NCI-H2227 treated with DMSO at 0.1 percent for 48 hours (cell line): ENCODE measurements around the gene SMARCD2.
"Not testable (repeated sequence)": the region's sequence is repeated elsewhere in the genome, so short reads cannot be mapped to it uniquely, and the experiment has no call there.

Source experiments
- DNase-seq: peaks from one replicate; lab custom pipeline; 2025; lab: John Stamatoyannopoulos, UW

Gene SMARCD2

DNA sequence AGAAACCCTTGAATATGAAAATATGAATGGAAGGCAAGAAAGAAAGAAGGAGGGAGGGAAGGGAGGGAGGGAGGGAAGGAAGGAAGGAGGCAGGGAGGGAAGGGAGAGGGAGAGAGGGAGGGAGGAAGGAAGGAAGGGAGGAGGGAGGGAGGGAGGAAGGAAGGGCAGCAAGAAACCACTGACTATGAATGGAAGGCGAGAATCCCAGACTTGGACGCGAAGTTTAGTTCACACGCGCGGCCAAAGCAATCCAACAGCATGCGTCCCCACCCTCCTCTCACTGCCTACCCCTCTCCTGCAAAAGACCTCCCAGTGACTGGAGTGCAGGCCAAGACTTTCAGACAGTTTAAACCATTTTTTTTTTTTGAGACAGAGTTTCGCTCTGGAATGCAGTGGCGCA, 7.9 kb upstream of the SMARCD2 start:
- no peak for DNase-seq

DNA sequence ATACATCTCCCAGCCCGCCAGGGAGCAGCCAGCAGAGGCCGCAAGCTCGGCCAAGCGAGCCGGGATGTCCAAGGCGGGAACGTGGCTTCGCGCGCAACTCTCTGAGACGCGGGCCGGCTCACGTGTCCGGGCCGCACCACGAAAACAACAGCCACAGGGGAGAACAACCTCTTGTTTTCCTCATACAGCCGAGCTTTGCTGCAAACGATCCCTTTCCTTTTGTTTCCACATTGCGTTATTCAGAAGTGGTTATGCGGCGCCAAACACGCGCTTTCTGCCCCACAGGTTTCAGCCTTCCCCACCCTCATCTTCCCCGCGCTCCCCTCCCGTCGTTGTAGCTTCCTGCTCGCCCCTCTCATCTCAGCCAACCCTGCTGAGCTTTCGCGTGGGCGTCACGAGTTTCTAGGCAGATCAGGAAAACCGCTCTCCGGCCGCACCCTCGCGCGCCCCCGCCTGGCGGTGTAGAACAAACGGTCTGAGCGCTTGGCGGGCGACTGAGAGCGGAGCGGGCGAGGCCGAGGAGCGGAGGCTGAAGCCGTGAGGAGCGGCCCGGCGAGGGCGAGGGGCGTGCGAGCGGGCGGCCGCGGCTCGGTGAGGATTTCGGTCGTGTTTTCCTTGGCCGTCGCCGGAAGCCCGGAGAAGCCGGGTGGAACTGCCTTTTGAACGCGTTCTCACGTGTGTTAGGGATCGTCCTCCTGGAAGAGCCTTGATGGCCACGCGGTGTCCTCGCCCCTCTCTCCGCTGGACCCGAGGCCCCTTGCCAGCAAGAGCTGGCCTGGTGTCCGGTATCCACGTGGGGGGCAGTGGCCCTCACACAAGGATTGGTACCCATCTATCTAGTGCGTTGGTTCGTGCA, 6.6 kb upstream of the SMARCD2 start:
- DNase-seq, result no peak

DNA sequence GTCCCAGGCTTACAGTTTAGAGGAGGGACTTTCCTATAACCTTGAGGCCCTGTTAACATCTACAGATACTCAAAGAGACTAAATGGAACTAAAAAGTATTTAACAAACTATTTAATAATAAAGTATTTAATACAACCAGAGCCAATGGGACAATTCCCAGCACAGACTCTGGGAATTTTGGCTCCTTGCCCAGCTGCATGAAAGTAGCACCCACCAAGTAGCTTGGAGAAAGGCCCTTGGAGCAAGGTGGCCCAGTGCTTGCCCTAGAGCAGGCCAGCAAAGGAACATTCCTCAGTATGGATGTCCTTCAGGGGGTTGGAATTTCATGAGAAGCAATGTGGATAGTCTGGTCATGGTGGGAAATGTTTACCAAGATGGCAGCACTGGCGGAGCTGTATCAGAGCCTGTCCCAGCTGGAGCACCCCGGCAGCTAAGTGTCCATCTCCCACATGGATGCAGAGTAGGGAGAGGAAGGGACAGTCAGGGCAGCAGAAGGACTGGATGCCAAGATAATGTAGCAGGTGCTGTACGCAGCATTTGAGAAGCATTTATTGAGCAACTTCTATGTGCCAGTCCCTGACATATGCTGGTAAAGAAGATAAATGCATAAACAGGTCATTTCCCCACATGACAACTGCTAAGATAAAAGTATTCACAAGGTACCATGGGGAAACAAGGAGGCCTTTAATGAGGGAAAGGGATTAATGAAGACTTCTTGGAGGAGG, 5.2 kb upstream of the SMARCD2 start:
- no peak for DNase-seq

DNA sequence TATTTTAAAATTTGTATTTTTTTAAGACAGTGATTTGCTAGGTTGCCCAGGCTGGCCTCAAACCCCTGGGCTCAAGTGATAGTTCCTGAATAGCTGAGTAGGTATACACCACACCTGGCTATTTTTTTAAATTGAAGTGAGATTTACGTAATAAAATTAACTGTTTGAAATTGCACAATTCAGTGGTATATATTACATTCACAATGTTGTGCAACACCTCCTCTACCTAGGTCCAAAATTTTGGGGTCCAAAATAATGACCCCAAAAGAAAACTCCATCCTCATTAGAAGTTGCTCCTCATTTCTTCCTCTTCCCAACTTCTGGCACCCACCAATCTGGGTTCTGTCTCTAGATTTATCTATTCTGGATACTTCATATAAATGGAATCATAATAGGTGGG, 3.0 kb upstream of the SMARCD2 start:
- DNase-seq, result no peak

DNA sequence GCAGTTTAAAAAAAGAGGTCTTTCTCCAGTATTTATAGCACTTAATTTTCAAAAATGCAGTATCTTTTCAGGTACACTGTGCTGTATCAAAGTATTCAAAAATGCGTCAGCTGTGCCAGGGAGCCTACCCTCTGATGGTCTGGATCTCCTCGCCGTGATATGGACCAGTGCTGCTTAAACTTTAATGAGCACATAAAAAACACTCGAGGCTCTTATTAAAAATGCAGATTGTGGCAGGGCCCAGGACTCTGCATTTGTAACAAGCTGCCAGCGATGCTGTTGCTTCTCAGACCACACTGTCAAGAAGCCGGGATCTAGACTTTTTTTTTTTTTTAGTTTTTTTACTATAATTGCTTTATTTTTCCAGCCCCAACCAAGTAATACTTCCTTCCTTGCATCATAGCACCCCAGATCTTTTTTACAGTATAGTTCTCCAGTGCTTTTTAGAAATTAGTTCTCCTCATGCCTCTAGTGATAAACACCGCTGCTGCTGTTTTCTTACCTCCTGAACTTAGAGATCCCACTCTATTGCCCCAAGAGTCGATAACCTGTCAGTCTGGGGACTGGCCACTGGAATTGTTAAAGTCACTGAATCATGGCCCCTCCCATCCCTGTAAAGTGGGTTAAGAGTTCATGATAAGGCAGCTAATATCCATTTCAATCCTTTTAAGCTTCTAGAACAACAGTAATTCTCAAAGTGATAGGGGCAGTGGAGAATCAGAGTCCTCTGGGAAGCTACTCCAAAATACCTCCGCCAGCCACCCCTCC, 1.6 kb upstream of the SMARCD2 start:
- no peak for DNase-seq

DNA sequence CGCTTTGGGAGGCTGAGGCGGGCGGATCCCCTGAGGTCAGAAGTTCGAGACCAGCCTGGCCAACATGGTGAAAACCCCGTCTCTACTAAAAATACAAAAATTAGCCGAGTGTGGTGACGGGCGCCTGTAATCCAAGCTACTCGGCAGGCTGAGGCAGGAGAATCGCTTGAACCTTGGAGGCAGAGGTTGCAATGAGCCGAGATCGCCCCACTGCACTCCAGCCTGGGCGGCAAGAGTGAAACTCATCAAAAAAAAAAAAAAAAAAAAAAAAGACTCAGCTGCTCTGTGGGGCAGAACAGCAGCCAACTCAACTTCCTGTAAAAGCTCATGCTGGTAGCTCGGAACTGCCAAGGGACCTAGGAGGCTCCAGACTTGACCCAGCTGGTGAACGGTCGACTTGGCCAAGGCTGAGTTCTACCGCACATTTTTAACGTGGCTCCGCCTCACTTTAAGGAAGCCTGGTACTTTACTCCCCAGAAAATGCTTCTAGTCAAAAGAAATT, 953 bp upstream of the SMARCD2 start:
- DNase-seq, result not testable (repeated sequence)

DNA sequence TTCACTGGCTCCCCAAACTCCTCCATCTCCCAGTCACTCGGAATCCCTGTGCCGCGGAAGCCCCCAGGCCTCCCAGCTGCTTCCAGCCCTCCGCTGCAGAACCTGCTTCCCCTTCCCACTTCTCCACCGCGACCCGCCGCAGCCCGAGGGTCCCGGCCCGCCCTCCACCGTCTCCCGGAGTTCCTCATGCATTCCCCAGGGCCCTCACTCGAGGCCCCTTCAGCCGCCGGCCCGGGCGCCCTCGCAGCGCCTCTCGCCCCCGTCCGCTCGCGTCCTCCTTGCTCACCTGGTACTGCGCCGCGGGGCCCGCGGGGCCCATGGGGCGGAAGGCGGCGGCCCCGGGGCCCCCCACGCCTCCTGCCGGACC, 329 bp downstream of the SMARCD2 start:
- DNase-seq, result no peak

DNA sequence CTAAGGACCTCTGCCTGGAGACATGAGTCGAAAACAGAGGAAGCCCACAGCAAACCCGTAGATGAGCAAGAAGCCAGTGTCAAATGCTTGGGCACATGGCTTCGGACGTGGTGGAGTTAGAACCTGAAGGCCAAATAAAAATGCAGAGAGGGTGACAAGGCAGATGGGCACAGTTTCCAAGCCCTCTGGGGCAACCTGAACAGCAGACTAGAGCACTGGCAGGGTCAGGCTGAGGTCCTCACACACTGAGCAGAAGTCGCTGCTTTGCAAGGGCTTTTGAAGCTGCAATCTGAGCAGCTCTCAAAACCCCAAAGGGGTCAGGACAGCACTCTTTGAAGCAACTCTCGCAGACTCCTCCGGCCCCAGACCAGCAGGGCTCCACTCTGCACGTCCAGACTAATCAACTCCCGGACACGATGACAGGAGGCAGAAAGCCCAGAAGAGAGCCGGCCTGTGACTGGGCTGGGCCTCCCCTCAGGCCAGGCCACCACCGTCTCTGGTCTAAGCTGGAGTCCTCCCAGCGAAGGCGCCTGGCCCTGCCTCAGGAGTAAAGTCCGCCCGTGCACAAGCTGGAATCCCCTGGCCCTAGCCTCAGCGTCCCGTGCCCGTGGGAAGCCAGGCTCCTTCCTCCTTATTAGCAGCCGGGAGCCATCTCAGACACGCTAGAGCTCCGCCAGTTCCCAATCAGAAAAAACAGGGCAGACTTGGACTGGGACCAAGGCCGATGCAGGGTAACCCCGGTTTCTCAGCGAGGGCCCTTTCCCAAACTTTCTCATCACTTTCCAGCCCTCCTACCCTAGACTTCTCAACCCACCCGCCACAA, 924 bp downstream of the SMARCD2 start:
- DNase-seq, result no peak

DNA sequence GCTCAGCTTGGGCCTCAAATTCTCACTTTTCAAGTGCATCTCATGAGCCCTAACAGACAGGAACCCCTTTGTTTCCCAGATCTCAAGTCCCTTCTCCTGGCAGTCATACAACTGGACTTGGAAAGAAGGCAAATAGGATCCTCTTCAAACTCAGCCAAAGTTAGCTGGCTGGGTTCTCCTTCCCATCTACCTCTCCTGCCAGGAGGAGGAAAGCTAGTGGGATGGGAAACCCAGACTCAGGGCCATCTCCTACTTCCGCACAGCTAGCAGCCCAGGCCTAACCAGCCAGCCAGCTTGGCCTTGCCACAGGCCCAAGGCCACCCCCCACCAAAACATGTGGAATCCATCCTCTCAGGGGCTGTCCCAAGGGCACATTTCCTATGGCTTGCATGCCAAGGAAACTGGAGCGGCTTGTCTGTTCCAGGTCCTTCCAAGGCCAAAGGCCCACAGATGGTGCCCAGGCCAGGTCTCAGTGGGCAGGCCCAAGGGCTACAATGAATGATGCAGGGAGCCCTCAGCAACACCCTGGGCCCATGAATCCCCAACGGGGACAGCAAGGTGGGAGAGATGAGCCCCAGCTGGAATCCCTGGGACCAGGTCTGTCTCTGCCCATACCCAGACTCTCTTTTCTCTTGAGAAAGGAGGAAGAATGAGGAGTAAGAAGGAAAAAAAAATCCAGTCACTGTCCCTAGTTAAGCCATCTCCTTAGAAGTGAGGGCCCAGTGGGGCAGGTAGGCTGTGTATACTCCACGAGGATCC, 1.7 kb downstream of the SMARCD2 start:
- DNase-seq, result no peak

DNA sequence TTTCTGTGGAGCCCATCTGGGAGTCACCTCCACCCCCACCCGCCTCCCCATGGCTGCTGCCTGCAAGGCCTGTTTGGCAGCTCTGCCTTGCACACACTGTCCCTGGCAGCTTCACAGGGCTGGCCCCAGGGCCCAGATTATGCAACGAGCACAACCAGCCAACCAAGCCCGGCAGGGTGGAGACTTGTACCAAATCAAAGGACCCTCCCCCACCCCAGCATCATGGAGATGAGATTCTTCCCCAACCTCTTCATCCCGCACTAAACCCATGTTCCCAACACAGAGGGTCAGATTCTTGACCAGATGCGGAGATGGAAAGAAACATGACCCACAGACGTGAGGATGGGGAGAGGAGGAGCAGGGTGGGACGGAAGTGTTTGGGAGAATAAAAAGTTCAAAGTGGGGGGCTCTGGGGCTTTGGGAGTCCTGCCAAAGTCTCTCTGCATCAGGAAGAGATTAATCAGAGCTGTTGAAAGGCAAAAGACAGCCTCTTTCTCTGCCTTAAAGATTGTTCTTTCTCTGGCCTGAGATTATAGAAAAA, 3.8 kb downstream of the SMARCD2 start:
- no peak for DNase-seq

DNA sequence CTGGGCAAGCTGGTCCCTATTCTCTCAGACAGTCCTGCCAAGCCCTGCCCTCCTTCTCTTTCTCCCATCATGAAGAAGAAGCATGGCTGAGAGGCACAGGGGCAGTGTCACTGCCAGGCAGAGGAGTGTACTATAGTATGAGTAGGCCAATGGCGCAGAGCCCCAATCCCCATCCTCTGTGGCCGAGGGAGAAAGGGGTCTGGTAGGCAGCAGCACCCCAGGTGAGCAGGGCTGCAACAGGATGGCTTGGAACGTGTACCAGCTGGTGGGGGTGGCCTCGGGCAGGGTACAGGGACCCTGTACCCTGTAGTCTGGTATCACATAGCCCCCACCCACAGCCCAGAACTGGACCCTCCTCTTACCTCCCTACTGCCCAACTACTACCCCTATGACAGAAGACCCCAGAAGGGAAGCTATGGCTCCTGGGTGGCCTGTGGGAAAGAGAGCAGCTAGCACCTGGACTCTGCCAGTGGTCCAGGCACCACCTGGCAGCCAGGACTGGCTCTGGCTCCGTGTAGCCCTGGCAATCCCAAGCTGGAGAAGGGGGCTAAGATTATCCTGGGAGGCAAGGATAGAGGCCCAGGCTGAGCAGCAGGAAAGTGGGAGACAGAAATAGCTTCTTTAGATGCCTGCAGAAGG, 4.4 kb downstream of the SMARCD2 start:
- no peak for DNase-seq

DNA sequence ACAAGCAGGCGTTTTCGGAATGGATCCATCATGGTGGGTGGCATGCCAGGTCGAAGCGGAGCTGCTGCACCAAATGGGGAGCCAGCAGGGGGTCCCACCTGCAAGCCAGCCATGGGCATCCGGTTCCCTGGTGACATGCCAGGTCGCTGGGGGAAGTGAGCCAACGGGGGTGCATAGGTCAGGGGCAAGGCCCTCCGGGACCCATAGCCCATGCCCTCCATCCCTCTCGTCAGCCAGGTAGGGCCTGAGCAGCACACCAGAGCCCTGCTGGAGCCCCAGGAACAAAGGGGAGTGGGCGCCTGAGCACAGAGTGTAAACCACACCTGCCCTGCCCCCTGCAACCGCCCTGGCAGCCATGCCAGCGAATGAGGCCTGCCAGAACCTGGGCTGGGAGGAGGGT, 5.0 kb downstream of the SMARCD2 start:
- DNase-seq, result no peak

DNA sequence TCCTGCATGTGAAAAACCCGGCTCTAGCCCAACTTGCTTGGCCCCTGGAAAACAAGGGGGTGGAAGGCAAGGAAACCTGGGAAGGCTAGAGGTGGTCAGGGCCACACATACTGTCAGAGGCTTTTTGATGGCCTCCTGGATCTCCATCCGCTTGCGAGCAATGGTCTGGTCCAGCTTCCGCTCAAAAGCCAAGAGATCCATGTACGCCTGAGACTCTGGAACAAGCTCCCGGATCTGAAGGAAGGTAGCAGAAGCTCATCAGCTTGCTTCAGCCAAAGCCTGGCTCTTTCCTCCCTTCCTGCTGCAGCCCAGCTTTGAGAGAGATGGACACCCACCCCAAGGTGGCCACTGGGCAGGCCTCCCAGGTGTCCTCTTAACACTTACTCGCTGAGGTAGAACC, 5.7 kb downstream of the SMARCD2 start:
- no peak for DNase-seq

DNA sequence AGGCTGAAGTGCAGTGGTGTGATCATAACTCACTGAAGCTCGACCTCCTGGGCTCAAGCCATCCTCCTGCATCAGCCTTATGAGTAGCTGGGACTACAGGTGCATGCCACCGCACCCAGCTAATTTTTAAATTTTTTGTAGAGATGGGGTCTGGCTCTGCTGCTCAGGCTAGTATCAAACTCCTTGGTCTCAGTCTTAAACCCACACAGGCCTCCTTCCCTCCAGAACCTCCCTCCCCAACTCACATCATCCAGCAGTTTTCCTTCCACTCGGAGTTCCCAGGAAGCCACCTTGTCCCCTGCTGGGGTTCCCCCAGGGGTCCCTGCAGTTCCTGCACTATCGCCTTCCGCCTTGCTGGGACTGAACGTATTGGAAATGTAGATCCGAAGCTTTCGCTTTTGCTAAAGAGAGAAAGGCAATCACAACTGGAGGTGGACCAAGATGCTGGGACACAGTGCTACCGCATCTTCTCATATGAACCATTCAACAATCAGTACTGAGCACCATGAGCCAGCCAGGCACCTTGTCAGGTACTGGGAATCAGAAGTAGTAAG, 7.2 kb downstream of the SMARCD2 start:
- no peak for DNase-seq

DNA sequence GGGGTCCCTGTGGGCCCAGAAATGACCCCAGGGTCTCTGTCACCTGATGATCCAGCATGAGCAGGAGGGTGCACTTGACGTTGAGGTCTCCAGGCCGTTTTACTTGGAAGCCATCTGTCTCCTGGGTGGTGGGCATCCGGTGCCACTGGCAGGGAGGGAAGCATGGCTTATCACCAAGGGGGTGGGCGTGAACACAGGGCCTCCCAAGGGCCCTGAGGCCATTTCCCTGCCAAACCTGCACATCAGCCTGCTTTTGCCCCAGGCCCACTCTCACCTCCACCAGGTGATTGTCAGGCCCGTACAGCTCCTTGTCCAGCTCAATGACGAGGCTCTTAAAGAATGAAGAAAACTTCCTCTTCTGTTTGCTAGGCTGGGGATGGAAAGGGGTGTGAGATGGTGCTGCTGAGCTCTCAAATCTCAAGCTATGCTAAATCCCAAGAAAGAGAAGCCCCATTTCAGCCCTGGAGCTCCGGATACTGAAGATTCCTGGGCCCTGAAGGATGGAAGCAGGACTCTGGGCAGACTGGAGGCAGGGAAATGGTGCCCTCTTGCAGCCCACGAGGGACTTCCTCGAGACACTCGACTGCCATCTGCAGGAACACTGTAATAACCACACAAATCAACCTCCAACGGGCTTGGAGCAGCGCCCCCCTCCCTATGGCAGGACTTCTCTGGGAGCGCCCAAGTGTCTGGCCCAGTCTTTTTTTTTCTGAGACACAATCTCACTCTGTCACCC, 7.9 kb downstream of the SMARCD2 start:
- peak; percentile 59 for DNase-seq

DNA sequence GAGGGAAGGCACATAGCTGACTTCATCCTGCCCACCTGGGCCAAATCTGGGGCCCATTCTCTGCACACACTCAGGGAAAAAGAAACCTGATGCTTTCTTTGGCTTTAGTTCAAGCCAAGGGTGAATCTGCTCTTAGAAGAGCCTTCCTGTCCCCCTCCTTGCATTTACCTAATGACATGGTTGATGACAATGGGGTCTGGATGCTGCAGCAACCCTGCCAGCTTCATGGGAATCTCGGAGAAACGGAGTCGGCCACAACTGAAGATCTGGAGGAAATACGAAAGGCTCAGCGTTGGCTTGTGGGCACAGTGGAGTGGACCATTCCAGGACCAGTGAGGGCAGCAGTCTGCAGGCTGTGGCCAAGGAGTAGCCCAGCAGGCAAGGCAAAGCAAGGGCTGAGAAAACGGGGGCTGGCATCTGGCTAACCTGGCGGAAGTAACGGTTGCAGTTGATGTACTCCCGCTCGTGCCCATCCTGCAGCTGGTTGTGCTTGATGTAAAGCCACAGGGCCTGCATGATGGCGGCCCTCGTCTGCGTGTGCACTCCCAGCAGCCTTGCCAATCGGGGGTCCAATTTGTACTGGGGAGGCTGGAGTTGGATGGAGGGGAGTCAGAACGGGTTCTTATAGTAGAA, 8.6 kb downstream of the SMARCD2 start:
- no peak for DNase-seq

DNA sequence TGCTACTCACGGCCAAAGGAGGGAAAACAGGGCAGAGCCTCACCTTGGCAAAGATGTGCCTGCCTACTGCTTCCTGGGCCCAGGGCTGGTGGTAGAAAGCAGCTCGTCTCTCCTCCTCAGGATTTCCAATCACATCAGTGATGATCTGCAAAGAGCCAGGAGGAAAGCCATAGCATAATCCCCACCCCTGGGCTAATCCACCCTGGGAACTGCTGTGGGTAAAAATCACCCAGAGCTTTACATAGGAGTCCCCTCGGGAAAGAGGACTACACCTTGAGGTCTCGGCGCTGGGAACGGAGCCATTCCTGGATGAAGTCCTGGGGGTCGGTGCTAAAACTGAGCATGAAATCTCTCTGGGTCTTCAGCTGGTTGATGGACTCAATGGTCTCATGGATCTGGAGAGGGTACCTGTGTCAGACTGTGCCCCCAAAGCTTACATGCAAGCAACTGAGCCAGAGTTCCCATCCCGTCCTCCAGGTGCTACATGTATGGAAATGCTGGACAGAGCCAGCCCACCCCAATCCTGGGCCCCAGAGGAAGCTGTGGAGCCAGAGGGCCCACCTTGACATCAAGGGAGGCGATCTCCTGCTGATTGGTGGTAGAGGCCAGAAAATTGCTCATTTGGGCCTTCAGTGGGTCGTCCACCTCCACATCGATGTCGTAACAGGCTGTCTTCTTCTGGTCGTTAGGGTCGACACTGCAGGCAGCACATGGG, 9.3 kb downstream of the SMARCD2 start:
- no peak for DNase-seq

DNA sequence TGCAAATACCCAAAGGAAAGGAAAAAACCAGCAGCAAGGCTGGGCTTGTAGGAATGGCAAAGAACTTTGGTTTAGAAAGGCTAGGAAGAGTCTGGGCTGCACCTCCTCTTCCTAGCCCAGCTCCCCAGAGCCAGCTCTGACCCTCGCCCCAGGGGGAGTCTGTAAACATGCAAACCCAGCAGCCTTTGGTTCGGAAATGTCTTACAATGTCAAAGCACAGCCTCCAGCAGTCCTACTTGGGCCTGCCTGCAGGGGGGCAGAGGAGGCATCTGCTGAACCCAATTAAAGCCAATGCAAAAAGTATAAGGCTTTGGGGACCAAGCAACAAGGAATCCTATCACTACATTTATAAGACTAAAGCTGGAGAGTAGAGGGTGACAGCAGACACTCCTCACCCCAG, 10.0 kb downstream of the SMARCD2 start:
- no peak for DNase-seq
